HepG2 (cell line): ENCODE measurements around the gene FRAS1. TPM values are rescaled to one million over a fixed set of nuclear protein-coding genes. Genes with fewer than 3 reads are reported as not detected.
A peak's percentile ranks its signal among the peaks of the same experiment; 100 is the strongest.

Source experiments
- AGO2 ChIP-seq: fragments of 200-400 bp; formaldehyde crosslinking; optimal IDR thresholded peaks from 2 replicates; pipeline ENCODE3; 2017; ENCODE audit warnings: mild to moderate bottlenecking, low read depth, low read length, moderate library complexity
- ARID2 ChIP-seq: sonication (generic); formaldehyde crosslinking; IDR thresholded peaks from 2 replicates; pipeline ENCODE4 v1.8.1; 2022; ENCODE audit warnings: mild to moderate bottlenecking, missing genetic modification reagents, borderline replicate concordance
- ASH2L ChIP-seq: fragments of 300-600, 200-600 bp; sonication (generic); IDR thresholded peaks from 2 replicates; pipeline ENCODE4 v1.7.0; 2017; ENCODE audit warnings: low read depth, mild to moderate bottlenecking, moderate library complexity, mixed read lengths, low read length; ENCODE audit not compliant: insufficient read length
- FOXC1 ChIP-seq: sonication (generic); formaldehyde crosslinking; IDR thresholded peaks from 2 replicates; pipeline ENCODE4 v1.8.0; 2022; ENCODE audit warnings: mild to moderate bottlenecking, missing genetic modification reagents, borderline replicate concordance
- HNF4G ChIP-seq, 2 experiments: sonication (generic) in 1 of 2; formaldehyde crosslinking in 1 of 2; IDR thresholded peaks; 2 replicates each; pipeline versions ENCODE4 v1.4.0 to v1.6.1; 2011 to 2020; ENCODE audit warnings: borderline replicate concordance in 2 of 2, low read depth in 2 of 2, mild to moderate bottlenecking in 2 of 2, low read length in 1 of 2, missing genetic modification reagents in 1 of 2, moderate library complexity in 1 of 2
- MAX ChIP-seq: IDR thresholded peaks from 2 replicates; pipeline ENCODE4 v1.6.1; 2012; ENCODE audit warnings: inconsistent platforms
- MXD1 ChIP-seq: sonication (generic); formaldehyde crosslinking; IDR thresholded peaks from 2 replicates; pipeline ENCODE4 v1.4.0; 2020; ENCODE audit warnings: mild to moderate bottlenecking, missing genetic modification reagents
- TCF12 ChIP-seq, 2 experiments: fragments of 450-650 bp in 1 of 2; sonication (generic) in 1 of 2; formaldehyde crosslinking in 1 of 2; IDR thresholded peaks; 2 replicates each; pipeline versions ENCODE4 v1.6.1 to v1.8.0; 2017 to 2022; ENCODE audit warnings: antibody characterized with exemption in 1 of 2, mild to moderate bottlenecking in 1 of 2, missing genetic modification reagents in 1 of 2, moderate library complexity in 1 of 2
- THAP9 ChIP-seq: sonication (generic); formaldehyde crosslinking; IDR thresholded peaks from 2 replicates; pipeline ENCODE4; 2020; ENCODE audit warnings: missing genetic modification reagents, mild to moderate bottlenecking, borderline replicate concordance
- TMF1 ChIP-seq: sonication (generic); formaldehyde crosslinking; IDR thresholded peaks from 2 replicates; pipeline ENCODE4 v1.8.1; 2022; ENCODE audit warnings: low read depth, missing genetic modification reagents
- UBTF ChIP-seq: sonication (generic); formaldehyde crosslinking; IDR thresholded peaks from 2 replicates; pipeline ENCODE4 v1.4.0; 2020; ENCODE audit warnings: mild to moderate bottlenecking, missing genetic modification reagents
- ZBTB43 ChIP-seq: sonication (generic); formaldehyde crosslinking; conservative IDR thresholded peaks from 2 replicates; pipeline ENCODE4 v1.4.0; 2020; ENCODE audit warnings: missing genetic modification reagents
- ZNF280D ChIP-seq: sonication (generic); formaldehyde crosslinking; IDR thresholded peaks from 2 replicates; pipeline ENCODE4 v1.5.1; 2020; ENCODE audit warnings: mild to moderate bottlenecking, missing genetic modification reagents
- polyA plus RNA-seq, 8 experiments: library from polyadenylated mRNA; depleted of rRNA in 3 of 8; stranded (reverse) in 7 of 8; unstranded in 1 of 8; fragments of >200 nt; fragmentation: Illumina TruSeq in 4 of 8; extraction: Trizol in 4 of 8; gene quantifications; 2 replicates each; pipeline versions ENCODE4 v1.2.1 to v1.2.3, GENCODE V29; 2011 to 2016; ENCODE audit warnings: low read depth in 4 of 8, missing spikeins in 1 of 8, mixed read lengths in 1 of 8; ENCODE audit not compliant: insufficient read depth in 1 of 8
- total RNA-seq, 5 experiments: library from RNA; depleted of rRNA; stranded (reverse); fragments of >200 nt; fragmentation: Illumina TruSeq; extraction: Trizol; gene quantifications; 2 replicates each; pipeline ENCODE4 v1.2.3, GENCODE V29; 2016; ENCODE audit warnings: low read depth in 1 of 5

Gene FRAS1
- total and polyA plus RNA-seq, 2 of the 13 experiments (the other 11 are each of a cell fraction or from before 2014, with no cell fraction given) = 22.5 to 31.6 TPM

- TF ChIP-seq ZNF280D (CRISPR knock-in tag) = 0 out of 2 replicates have a peak, but pooled peaks have one; percentile 35
- no peak for TF ChIP-seq THAP9 (CRISPR knock-in tag)
- no peak for TF ChIP-seq MXD1 (CRISPR knock-in tag)
- TF ChIP-seq HNF4G (IDR thresholded peaks at IDR 0.05; ENCODE audit: borderline replicate concordance, low read depth, low read length) = no peak
- TF ChIP-seq HNF4G (CRISPR knock-in tag; IDR thresholded peaks at IDR 0.05; ENCODE audit: borderline replicate concordance, low read depth) = 0 out of 2 replicates have a peak, but pooled peaks have one; percentile 25
- TF ChIP-seq UBTF (CRISPR knock-in tag) = peak; percentile 86
- TF ChIP-seq MAX = peak; percentile 59
- peak; percentile 77 for TF ChIP-seq AGO2
- TF ChIP-seq TCF12 (IDR thresholded peaks at IDR 0.05) = no peak
- TF ChIP-seq TCF12 (CRISPR knock-in tag; IDR thresholded peaks at IDR 0.05) = no peak
- TF ChIP-seq ASH2L = peak; percentile 65
- TF ChIP-seq FOXC1 (CRISPR knock-in tag) = peak; percentile 35; the same call in 1 of the 2 replicates
- 0 out of 2 replicates have a peak, but pooled peaks have one; percentile 15 for TF ChIP-seq ZBTB43 (CRISPR knock-in tag)
- 0 out of 2 replicates have a peak, but pooled peaks have one; percentile 60 for TF ChIP-seq TMF1 (CRISPR knock-in tag)
- TF ChIP-seq ARID2 (CRISPR knock-in tag) = 0 out of 2 replicates have a peak, but pooled peaks have one; percentile 37
Observed at GRCh38 chr4:78057600-78058550, 752 bp downstream of the FRAS1 start (continued).
